ENCODE results near the gene PLOD1.
A peak's percentile ranks its signal among the peaks of the same experiment; 100 is the strongest.
"Not testable (repeated sequence)": the region's sequence is repeated elsewhere in the genome, so short reads cannot be mapped to it uniquely, and the experiment has no call there.

Gene PLOD1

DNA sequence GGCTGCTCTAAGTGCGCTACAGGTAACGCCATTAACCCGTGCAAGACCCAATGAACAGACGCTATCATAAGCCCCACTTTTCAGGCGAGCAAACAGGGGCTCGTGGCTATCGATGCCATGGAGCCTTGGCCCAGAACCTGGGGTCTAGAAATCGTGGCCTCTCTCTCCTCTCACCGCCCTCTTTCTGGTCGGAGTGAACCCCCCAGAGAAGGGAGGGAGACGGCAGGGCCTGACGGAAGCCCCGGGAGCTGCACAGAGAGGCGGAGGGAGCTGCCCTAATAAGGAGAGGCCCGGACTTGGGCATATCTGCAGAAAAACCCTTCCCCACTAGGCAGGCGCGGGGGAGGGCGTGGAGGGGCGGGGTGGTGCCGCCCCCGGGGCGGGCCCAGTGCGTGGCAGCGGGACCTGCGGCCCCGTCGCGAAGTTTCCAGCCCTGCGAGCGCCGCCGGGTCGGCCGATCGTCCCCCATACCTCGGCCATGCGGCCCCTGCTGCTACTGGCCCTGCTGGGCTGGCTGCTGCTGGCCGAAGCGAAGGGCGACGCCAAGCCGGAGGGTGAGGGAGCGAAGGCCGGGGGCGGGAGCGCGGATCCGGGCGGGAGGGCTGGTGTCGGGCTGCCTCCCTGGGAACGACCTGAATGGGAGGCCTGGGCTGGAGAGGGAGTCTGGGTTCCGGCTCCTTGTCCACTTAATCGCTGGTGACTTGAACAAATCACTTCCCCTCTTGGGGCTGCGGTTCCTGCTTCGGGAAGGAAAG, at the start of gene PLOD1:
TSS of gene PLOD1 (plus strand) at position 416 of the 755 bp plus-strand sequence. CDS start at position 479, 63 bp downstream.
- DNase-seq: peak; percentile 81 to 95 (median 89)

- no peak for DNase-seq
Observed at GRCh38 chr1:11885916-11886315, 48.6 kb upstream of the PLOD1 start.

DNA sequence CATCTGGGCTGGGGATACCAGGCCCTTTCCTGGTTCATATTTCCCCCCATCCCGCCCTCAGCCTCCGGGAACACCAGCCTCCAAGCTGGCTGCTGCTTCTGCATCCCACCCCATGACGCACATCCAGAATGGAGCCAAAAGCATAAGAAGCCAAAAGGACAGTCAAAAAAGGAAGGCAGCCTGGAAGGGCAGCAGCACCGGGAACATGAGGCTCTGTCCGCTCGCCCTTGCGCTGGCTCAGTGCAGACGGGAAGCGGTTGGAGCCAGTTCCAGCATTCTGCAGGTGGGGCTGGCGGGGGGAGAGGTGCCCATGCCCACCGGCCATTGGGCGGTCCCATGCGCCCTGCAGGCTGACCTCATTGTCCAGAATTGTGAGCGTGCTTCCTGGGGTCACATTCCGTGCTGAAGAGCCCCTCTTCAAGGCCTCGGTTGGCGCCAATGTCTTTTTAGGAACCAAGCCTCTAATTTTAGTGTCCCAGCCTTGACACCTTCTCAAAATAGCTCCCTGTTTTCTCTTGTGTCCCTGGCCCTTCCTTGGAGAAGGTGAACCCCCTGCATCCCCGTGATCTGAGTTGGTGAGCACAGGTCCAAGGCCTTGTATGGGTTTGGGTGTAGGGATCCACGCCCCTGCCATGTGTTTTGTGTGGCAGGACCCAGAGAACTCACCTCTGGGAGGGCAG, 47.4 kb upstream of the PLOD1 start:
- DNase-seq: no peak

- no peak for DNase-seq
Observed at GRCh38 chr1:11887666-11888007, 46.9 kb upstream of the PLOD1 start.

- no peak for DNase-seq
Observed at GRCh38 chr1:11888206-11888876, 46.2 kb upstream of the PLOD1 start.

DNA sequence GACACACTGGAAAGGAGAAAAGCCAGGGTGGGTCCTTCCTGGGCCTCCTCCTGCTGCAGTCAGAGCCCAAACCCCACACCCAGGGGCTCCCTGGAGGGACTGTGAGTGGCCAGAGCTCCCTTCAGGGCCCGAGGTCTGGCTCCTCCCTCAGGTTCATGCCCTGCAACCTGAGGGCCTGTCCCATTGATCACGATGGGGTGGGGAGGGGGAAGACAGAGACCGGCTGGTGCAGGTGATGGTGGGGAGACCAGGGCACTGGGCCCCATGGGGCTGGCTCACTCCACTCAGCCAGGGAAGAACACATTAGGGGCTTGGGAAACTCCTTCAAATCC, 45.7 kb upstream of the PLOD1 start:
- DNase-seq: no peak

DNA sequence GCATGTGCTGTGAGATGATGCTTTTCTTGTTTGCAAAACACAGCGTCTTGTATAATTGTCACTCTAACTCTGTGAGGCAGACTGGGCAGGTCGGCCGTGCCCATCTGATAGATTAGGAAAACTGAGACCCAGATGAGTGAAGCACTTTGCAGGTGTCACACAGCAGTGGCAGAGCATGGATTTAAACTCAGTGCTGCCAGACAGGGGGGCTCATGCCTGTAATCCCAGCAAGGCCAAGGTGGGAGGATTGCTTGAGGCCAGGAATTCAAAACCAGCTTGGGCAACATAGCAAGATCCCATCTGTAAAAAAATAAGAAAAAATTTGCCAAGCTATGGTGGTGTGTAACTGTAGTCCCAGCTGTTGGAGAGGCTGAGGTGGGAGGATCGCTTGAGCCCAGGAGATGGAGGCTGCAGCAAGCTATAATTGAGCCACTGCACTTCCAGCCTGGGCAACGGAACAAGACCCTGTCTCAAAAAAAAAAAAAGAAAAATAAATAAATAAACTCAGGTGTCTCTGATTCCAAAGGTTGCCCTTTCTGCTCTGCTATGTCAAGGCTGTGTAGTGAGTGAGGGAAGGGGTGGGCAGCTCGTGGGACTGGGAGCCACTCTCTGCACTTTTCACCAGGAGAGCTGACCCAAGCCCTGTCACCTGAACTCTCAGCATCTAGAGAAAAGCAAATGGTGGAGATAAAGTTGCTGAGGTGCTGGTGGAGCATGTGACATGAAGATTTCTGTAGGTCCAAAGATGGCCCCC, 42.9 kb upstream of the PLOD1 start:
- no peak for DNase-seq

DNA sequence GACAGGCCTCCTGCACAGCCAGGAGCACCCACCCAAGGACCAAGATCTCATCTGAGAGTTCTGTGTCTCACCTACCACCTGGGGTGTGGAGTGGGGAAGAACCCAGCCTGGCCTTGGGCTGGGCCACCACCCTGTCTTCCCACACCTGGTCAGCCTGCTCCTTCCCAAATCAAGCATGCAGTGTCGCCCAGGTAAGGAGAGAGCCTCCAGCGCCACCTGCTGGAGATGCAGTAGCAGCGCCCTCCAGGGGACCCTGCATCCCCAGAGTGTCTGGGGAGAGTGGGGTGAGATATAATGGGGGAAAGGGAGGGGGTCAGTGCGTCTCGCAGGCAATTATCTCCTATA, 40.6 kb upstream of the PLOD1 start:
- peak; percentile 63 to 80 (median 64) for DNase-seq

DNA sequence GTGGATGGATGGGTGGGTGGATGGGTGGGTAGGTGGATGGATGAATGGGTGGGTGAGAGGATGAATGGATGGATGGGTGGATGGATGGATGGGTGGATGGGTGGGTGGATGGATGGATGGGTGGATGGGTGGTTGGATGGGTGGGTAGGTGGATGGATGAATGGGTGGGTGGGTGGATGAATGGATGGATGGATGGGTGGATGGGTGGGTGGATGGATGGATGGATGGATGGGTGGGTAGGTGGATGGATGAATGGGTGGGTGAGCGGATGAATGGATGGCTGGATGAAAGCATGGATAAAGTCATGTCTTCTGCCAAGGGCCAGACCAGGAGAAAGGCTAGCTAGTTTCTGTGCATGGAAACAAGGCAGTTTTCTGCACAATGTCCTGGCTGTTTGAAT, 40.0 kb upstream of the PLOD1 start:
- not testable (repeated sequence) for DNase-seq

- no peak for DNase-seq
Observed at GRCh38 chr1:11898086-11898785, 36.3 kb upstream of the PLOD1 start.

DNA sequence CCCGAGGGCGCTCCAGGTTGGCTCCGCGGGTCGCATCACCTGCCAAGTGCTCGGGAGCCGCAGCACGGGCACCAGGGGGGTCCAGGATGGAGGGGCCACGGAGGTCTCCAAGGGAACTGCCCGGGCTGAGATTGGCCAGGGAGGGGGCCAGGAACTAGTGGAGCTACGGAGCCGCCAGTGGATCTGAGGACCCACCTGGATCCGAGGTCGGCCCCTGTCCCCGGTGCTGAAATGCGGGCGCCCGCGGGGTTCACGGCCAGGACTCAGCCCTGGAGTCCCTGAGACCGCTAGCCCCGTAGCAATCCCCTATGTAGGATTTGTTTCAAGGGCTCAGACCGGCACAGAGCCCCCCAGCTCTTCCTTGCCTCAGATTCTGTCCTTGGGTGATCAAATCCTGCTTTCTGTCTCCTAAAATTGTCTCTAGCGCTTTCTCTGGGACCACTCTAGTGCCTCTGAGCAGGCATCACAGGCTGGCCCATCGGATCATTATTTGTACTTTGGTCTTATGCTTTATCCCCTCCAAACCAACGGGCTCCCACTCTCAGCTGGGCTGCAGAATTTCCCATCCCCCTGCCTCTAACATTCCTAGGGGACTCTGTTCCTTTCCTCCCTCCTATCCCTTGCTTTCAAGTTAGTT, 35.6 kb upstream of the PLOD1 start:
- DNase-seq: peak in 1 of 3 donors; percentile 20

DNA sequence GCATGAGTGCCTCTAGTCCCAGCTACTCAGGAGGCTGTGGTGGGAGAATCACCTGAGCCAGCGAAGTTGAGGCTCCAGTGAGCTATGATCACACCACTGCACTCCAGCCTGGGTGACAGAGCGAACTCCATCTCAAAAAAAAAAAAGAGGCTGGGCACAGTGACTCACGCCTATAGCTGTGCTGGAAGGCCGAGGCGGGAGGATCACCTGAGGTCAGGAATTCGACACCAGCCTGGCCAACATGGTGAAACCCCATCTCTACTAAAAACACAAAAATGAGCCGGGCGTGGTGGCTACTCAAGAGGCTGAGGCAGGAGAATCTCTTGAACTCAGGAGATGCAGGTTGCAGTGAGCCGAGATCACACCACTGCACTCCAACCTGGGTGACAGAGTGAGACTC, 33.1 kb upstream of the PLOD1 start:
- DNase-seq: not testable (repeated sequence)

DNA sequence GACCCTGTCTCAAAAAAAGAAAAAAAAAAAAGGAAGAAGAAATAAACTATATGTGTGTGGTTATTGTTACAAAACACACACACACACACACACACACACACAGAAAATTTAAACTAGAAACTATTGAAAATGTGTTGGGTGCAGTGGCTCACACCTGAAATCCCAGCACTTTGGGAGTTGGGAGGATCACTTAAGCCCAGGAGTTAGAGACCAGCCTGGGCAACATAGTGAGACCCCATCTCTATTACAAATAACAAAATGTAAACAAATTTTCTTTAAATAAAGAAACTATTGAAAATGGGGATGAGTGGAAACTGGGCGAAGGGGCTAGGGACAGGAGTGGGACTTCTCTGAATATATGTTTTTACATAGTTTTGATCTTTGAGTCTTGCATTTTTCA, 31.3 kb upstream of the PLOD1 start:
- no peak for DNase-seq

GRCh38 chr1:11904156-11904555, 30.4 kb upstream of the PLOD1 start:
- DNase-seq: peak in 1 of 3 donors; percentile 21

GRCh38 chr1:11904978-11905377, 29.5 kb upstream of the PLOD1 start:
- DNase-seq: no peak

- DNase-seq: no peak
Observed at GRCh38 chr1:11906870-11907269, 27.6 kb upstream of the PLOD1 start.

DNA sequence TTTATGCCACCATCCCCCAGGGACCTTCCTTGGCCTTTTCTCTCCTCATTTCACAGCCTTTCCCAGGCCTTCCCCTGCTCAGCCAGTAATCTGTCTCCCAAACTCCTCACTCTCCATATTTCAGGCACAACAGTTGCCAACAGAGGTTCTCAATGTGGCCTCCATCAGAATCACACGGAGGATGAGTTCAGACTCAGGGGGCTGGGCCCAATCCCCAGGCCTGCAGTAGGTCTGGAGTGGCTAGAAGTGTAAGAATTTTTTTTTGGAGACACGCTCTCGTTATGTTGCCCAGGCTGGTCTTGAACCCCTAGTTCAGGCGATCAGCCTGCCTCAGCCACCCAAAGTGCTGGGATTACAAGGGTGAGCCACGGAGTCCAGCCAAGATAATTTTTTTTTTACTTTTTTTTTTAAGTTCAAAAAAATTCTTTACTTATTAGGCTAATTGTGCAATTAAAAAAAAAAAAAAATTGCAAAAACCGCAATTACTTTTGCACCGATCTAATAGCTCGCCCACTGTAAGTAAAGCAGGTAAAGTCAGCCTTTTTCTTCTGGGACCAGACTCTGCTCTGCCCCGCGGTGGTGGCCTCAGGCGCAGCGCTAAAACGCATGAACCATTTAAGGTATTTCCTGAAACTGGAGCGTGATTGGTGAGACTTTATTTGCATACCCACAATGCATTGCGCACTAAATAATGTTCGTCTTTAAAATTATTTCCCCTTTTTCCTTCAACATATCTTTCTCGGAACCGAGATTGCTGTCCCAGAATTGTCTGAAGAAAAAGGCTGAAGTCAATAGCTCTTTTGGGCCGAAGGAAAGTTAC, 27.0 kb upstream of the PLOD1 start:
- peak; percentile 93 to 98 (median 97) for DNase-seq

DNA sequence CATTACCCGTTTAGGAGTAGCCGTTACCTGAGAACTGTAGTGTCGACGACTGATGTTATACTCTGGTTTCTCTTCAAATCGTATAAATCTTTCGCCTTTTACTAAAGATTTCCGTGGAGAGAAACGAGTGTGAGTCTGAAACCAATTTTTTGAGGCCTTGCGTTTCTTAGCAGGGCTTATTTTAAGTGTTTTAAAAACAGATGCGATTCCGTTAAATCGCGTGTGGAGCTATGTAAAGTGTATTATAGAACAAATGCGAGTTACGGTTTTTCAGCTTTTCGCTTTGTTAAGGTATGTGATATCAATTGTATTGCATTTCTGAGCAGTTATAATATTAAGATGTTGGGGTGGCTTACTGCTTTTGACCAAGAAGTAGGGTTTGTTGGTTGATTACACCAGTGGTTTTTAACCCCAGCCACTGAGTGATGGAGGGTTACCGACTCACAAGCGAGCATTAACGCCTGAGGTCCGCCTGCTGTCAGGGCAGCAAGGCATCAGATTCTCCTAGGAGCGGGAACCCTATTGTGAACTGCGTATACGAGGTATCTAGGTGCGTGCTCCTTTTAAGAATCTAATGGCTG, 26.3 kb upstream of the PLOD1 start:
- peak; percentile 89 to 99 (median 97) for DNase-seq

DNA sequence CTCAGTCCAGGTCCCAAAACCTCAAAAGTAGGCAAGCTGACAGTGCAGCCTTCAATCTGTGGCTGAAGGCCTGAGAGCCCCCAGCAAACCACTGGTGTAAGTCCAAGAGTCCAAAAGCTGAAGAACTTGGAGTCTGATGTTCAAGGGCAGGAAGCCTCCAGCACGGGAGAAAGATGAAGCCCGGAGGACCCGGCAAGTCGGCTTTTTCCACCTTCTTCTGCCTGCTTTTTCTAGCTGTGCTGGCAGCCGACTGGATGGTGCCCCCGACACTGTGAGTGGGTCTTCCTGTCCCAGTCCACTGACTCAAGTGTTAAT, 23.6 kb upstream of the PLOD1 start:
- DNase-seq: not testable (repeated sequence)

- DNase-seq: no peak
Observed at GRCh38 chr1:11912000-11912399, 22.5 kb upstream of the PLOD1 start.

All from suppressor macrophage treated with lipopolysaccharide for 1 hour (primary cell).